ENCODE data around the gene FOLR3.

The FOLR3 gene

GRCh38 chr11:72098741-72099140 is 36.8 kb upstream of the FOLR3 start:
- no peak overlapping the region for H3K27ac ChIP-seq (ENCODE audit: extremely low read depth, low read depth, low read length)
- H3K36me3 ChIP-seq (ENCODE audit: control insufficient read depth in 2 of 2, insufficient read depth in 1 of 2, low read length in 2 of 2), result peaks cover 0 to 76% of the 10 kb centered on the region in 2 experiments; a peak in 1 of 3 replicates
- TF ChIP-seq ZNF585B (tag by site-specific recombination; IDR thresholded peaks at IDR 0.05) (no peak), HOXC10 (CRISPR knock-in tag; IDR thresholded peaks at IDR 0.05) (no peak), PRDM4 (tag by site-specific recombination; IDR thresholded peaks at IDR 0.05) (no peak), ZNF488 (tag by site-specific recombination; IDR thresholded peaks at IDR 0.05) (no peak), ZNF596 (tag by site-specific recombination; IDR thresholded peaks at IDR 0.05) (no peak), ZNF670 (tag by site-specific recombination; IDR thresholded peaks at IDR 0.05; ENCODE audit: low read depth) (no peak)
- CTCF ChIA-PET, result interaction anchor here (0.6 to 10.1 kb wide), 4 partner anchors 8 to 297 kb away, joined by 3 to 184 read pairs (median 4); no protein-coding TSS in a partner anchor
- H3K9me3 ChIP-seq (ENCODE audit: control insufficient read depth, insufficient read depth, low read depth, low read length), result no peaks in the 10 kb centered on the region
- H3K4me3 ChIP-seq (ENCODE audit: low read depth, low read length), result no peak overlapping the region
- POLR2A ChIA-PET, result interaction anchor here (1.1 kb wide), 1 partner anchor 17 kb away, joined by 3 read pairs; no protein-coding TSS in a partner anchor
- no peaks in the 10 kb centered on the region for H3K4me1 ChIP-seq (ENCODE audit: control insufficient read depth, insufficient read depth, low read length)

- TF ChIP-seq ZNF596 (tag by site-specific recombination; IDR thresholded peaks at IDR 0.05), result no peak
- TF ChIP-seq ZNF121 (tag by site-specific recombination; IDR thresholded peaks at IDR 0.05), result peak; percentile 18; the same call in 1 of the 2 replicates
- no peak for TF ChIP-seq ZNF292 (tag by site-specific recombination; IDR thresholded peaks at IDR 0.05; ENCODE audit: borderline replicate concordance, low read depth)
- no peak for TF ChIP-seq ZNF24 (tag by site-specific recombination; IDR thresholded peaks at IDR 0.05)
- H3K27ac ChIP-seq (ENCODE audit: extremely low read depth, low read depth, low read length), result no peak overlapping the region
- no peaks in the 10 kb centered on the region for H3K9me3 ChIP-seq (ENCODE audit: control insufficient read depth, insufficient read depth, low read depth, low read length)
- CTCF ChIA-PET, result interaction anchor here (0.7 to 3.2 kb wide), 3 partner anchors 9 to 74 kb away, joined by 3 to 18 read pairs (median 6); no protein-coding TSS in a partner anchor
- POLR2A ChIA-PET, result interaction anchor here (0.6 kb wide), 1 partner anchor 337 kb away, joined by 3 read pairs; no protein-coding TSS in a partner anchor
- no peak overlapping the region for H3K4me3 ChIP-seq (ENCODE audit: low read depth, low read length)
- no peaks in the 10 kb centered on the region for H3K4me1 ChIP-seq (ENCODE audit: control insufficient read depth, insufficient read depth, low read length)
- H3K36me3 ChIP-seq (ENCODE audit: control insufficient read depth in 2 of 2, insufficient read depth in 1 of 2, low read length in 2 of 2), result peaks cover 0 to 66% of the 10 kb centered on the region in 2 experiments; a peak in 1 of 3 replicates
Measured at GRCh38 chr11:72100009-72100408, 35.5 kb upstream of the FOLR3 start.

GRCh38 chr11:72100462-72100861 is 35.1 kb upstream of the FOLR3 start:
- H3K36me3 ChIP-seq (ENCODE audit: control insufficient read depth in 2 of 2, insufficient read depth in 1 of 2, low read length in 2 of 2), result peaks cover 0 to 62% of the 10 kb centered on the region in 2 experiments; a peak in 1 of 3 replicates
- no peak overlapping the region for H3K27ac ChIP-seq (ENCODE audit: extremely low read depth, low read depth, low read length)
- H3K4me3 ChIP-seq (ENCODE audit: low read depth, low read length), result no peak overlapping the region
- no peaks in the 10 kb centered on the region for H3K4me1 ChIP-seq (ENCODE audit: control insufficient read depth, insufficient read depth, low read length)
- no peaks in the 10 kb centered on the region for H3K9me3 ChIP-seq (ENCODE audit: control insufficient read depth, insufficient read depth, low read depth, low read length)
- POLR2A ChIA-PET, result interaction anchor here (0.6 to 0.8 kb wide), 2 partner anchors 15 to 337 kb away, joined by 3 read pairs; no protein-coding TSS in a partner anchor
- CTCF ChIA-PET, result interaction anchor here (1.0 to 3.2 kb wide), 3 partner anchors 10 to 123 kb away, joined by 4 to 18 read pairs (median 10); no protein-coding TSS in a partner anchor
- TF ChIP-seq ZNF654 (tag by site-specific recombination; IDR thresholded peaks at IDR 0.05; ENCODE audit: low read depth) (no peak), MEIS1 (CRISPR knock-in tag; IDR thresholded peaks at IDR 0.05; ENCODE audit: borderline replicate concordance) (no peak), KLF17 (tag by site-specific recombination; IDR thresholded peaks at IDR 0.05) (no peak), ZBTB26 (tag by site-specific recombination; optimal IDR thresholded peaks at IDR 0.05) (no peak), ZBTB44 (tag by site-specific recombination; IDR thresholded peaks at IDR 0.05) (no peak), PATZ1 (tag by site-specific recombination; IDR thresholded peaks at IDR 0.05) (no peak), ZFHX2 (tag by site-specific recombination; conservative IDR thresholded peaks at IDR 0.05) (no peak), YY1 (tag by site-specific recombination; IDR thresholded peaks at IDR 0.05) (no peak), EGR2 (tag by site-specific recombination; IDR thresholded peaks at IDR 0.05; ENCODE audit: low read depth) (no peak), KLF7 (tag by site-specific recombination; IDR thresholded peaks at IDR 0.05; ENCODE audit: borderline replicate concordance) (no peak)

Measured in HEK293 (cell line).